MM.1S (cell line): ENCODE results near the gene ADNP.

Experiments used
- DNase-seq: peaks from one replicate; pipeline ENCODE4 v3.0.0-alpha.2; 2015
- H2AFZ ChIP-seq: fragments of 300-600 bp; sonication (generic); 2 replicates; pipeline ENCODE4 v1.6.0; 2016; ENCODE audit warnings: antibody characterized with exemption, low read length
- H3F3A ChIP-seq: fragments of 300-600 bp; sonication (generic); 2 replicates; pipeline ENCODE4 v1.6.1; 2016; ENCODE audit warnings: mild to moderate bottlenecking, antibody characterized with exemption, low read length, moderate library complexity, mixed read lengths; ENCODE audit not compliant: insufficient read depth
- H3K27ac ChIP-seq: fragments of 300-600 bp; sonication (generic); 2 replicates; pipeline ENCODE4 v1.5.1; 2016; ENCODE audit warnings: mild to moderate bottlenecking, low read length
- H3K27me3 ChIP-seq: fragments of 300-600 bp; sonication (generic); replicated peaks from 2 replicates; pipeline ENCODE4 v1.6.0; 2016; ENCODE audit warnings: low read length; ENCODE audit not compliant: insufficient read depth
- H3K36me3 ChIP-seq: fragments of 300-600 bp; sonication (generic); replicated peaks from 2 replicates; pipeline ENCODE4 v1.6.1; 2016; ENCODE audit warnings: mild to moderate bottlenecking, low read length, mixed read lengths; ENCODE audit not compliant: insufficient read depth
- H3K4me1 ChIP-seq: fragments of 300-600 bp; sonication (generic); 2 replicates; pipeline ENCODE4 v1.6.1; 2016; ENCODE audit warnings: low read length, mixed read lengths
- H3K4me2 ChIP-seq: fragments of 300-600 bp; sonication (generic); 2 replicates; pipeline ENCODE4 v1.6.0; 2016; ENCODE audit warnings: low read depth, low read length
- H3K4me3 ChIP-seq: fragments of 300-600 bp; sonication (generic); 2 replicates; pipeline ENCODE4 v1.5.1; 2016; ENCODE audit warnings: low read length, mixed read lengths
- H3K79me2 ChIP-seq: fragments of 300-600 bp; sonication (generic); 2 replicates; pipeline ENCODE4 v1.6.1; 2016; ENCODE audit warnings: mixed run types, low read length, mixed read lengths
- H3K9ac ChIP-seq: fragments of 300-600 bp; sonication (generic); 2 replicates; pipeline ENCODE4 v1.6.1; 2016; ENCODE audit warnings: low read length, mixed read lengths
- H3K9me2 ChIP-seq: fragments of 300-600 bp; sonication (generic); replicated peaks from 2 replicates; pipeline ENCODE4 v1.6.1; 2016; ENCODE audit warnings: mild to moderate bottlenecking, low read length, mixed read lengths; ENCODE audit not compliant: insufficient read depth
- H3K9me3 ChIP-seq: fragments of 300-600 bp; sonication (generic); replicated peaks from 2 replicates; pipeline ENCODE4 v1.6.1; 2016; ENCODE audit warnings: mild to moderate bottlenecking, low read length, mixed read lengths; ENCODE audit not compliant: insufficient read depth
- H4K20me1 ChIP-seq: fragments of 300-600 bp; sonication (generic); 2 replicates; pipeline ENCODE4 v1.6.1; 2016; ENCODE audit warnings: mild to moderate bottlenecking, low read length, moderate library complexity, mixed read lengths; ENCODE audit not compliant: insufficient read depth
- EZH2 ChIP-seq: fragments of 300-600 bp; sonication (generic); optimal IDR thresholded peaks from 2 replicates; pipeline ENCODE3; 2017; ENCODE audit warnings: low read depth, mild to moderate bottlenecking, antibody characterized with exemption, low read length, mixed read lengths
- EZH2phosphoT487 ChIP-seq: fragments of 300-600 bp; sonication (generic); IDR thresholded peaks from 2 replicates; pipeline ENCODE4 v1.6.1; 2018; ENCODE audit warnings: antibody characterized with exemption, low read length
- TF ChIP-seq, protein P1 (sequence below): fragments of 300-600 bp; sonication (generic); IDR thresholded peaks from 2 replicates; pipeline ENCODE4 v1.5.1; 2016; ENCODE audit warnings: antibody characterized with exemption, low read length, mixed read lengths

The ADNP gene

DNA sequence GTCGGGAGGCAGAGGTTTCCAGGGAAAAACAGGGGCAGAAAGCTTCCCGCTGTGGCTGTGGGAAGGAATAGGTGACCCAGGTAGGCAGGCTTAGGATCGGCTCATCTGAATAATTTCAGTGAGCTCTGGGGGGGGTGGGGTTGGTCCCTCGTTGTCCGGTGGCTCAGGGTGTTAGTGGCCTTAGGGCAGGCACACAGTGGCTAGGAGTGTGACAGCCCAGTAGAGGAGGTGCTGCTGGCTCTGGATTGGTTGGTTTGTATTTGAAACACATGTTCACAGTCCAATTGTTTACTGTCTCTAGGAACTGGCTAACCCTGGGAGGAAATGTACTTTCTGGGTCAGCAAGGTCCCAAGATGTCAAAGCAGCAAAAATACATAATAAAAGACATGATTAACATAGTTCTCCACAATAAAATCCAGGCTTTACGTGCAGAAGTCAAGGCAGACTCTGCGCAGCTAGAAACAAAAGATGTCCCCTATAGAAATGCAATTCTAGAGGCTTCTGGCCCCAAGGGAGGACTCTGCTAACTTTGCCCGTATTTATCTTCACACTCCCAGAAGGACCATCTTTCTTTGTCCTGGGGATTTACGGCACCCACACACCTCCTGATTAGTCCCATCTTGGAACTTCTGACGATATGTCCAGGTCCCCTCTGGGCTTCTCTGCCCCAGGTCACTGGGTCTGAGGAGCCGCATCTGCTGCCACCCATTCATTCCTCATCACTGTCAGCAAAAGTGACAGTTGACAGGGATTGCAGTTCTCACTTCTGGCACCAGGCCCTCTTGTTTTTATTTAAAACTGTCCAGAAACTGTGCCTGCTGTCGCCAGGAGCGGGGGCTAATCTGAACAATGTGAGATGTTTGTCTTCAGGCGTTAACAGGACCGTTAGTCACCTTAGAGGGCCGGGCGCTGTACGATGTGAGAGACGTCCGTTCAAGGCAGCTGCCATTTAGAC is 46.1 kb upstream of the ADNP start:
- no peaks in the 10 kb centered on the region for H3K79me2 ChIP-seq
- peaks cover 31% of the 10 kb centered on the region for H3K27me3 ChIP-seq
- no peak for DNase-seq
- H4K20me1 ChIP-seq = no peaks in the 10 kb centered on the region
- no peak overlapping the region for H2AFZ ChIP-seq
- no peak overlapping the region for H3K9ac ChIP-seq
- H3K9me3 ChIP-seq = no peaks in the 10 kb centered on the region
- H3K9me2 ChIP-seq = no peaks in the 10 kb centered on the region
- H3K36me3 ChIP-seq = no peaks in the 10 kb centered on the region
- no peak overlapping the region for H3K4me2 ChIP-seq
- H3F3A ChIP-seq = no peaks in the 10 kb centered on the region
- no peak overlapping the region for H3K27ac ChIP-seq
- TF ChIP-seq, protein P1, sequence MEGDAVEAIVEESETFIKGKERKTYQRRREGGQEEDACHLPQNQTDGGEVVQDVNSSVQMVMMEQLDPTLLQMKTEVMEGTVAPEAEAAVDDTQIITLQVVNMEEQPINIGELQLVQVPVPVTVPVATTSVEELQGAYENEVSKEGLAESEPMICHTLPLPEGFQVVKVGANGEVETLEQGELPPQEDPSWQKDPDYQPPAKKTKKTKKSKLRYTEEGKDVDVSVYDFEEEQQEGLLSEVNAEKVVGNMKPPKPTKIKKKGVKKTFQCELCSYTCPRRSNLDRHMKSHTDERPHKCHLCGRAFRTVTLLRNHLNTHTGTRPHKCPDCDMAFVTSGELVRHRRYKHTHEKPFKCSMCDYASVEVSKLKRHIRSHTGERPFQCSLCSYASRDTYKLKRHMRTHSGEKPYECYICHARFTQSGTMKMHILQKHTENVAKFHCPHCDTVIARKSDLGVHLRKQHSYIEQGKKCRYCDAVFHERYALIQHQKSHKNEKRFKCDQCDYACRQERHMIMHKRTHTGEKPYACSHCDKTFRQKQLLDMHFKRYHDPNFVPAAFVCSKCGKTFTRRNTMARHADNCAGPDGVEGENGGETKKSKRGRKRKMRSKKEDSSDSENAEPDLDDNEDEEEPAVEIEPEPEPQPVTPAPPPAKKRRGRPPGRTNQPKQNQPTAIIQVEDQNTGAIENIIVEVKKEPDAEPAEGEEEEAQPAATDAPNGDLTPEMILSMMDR = no peak
- TF ChIP-seq EZH2phosphoT487 = no peak
- no peak for TF ChIP-seq EZH2
- no peaks in the 10 kb centered on the region for H3K4me1 ChIP-seq
- no peak overlapping the region for H3K4me3 ChIP-seq

DNA sequence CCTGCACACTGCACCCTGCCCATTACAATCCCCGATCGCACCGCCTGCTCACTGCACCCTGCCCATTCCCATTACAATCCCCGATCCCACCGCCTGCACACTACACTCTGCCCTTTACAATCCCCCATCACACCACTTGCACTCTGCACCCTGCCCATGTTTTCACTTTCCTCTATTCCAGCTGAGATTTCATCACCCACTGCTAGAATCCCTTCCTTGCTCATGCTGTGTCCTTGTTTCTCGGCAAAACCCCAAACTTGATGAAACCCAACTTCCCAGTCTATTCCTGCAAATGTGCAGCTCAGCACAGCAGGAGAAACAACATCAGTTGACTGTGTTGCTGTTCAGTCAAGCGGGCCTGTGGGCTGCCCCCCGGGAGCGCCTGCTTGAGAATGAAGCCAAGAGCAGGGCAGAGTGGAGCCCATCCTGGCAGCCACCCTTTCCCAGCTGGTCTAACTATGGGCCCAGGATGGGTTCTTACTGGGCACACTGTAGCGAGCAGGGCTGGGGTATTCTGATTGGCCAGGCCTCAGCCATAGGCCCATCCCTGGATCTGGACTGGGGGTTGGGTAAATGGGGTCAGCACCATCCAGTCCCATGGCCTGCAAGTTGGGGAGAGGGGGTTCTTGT is 44.6 kb upstream of the ADNP start:
- no peaks in the 10 kb centered on the region for H3F3A ChIP-seq
- no peak overlapping the region for H2AFZ ChIP-seq
- H3K4me2 ChIP-seq = no peak overlapping the region
- TF ChIP-seq, protein P1 = no peak
- TF ChIP-seq EZH2phosphoT487 = no peak
- TF ChIP-seq EZH2 = no peak
- no peaks in the 10 kb centered on the region for H3K9me3 ChIP-seq
- H3K4me1 ChIP-seq = no peaks in the 10 kb centered on the region
- H4K20me1 ChIP-seq = no peaks in the 10 kb centered on the region
- no peaks in the 10 kb centered on the region for H3K79me2 ChIP-seq
- no peak overlapping the region for H3K4me3 ChIP-seq
- no peak overlapping the region for H3K9ac ChIP-seq
- H3K36me3 ChIP-seq = no peaks in the 10 kb centered on the region
- DNase-seq = no peak
- H3K27me3 ChIP-seq = peaks cover 26% of the 10 kb centered on the region
- H3K27ac ChIP-seq = no peak overlapping the region
- no peaks in the 10 kb centered on the region for H3K9me2 ChIP-seq

DNA sequence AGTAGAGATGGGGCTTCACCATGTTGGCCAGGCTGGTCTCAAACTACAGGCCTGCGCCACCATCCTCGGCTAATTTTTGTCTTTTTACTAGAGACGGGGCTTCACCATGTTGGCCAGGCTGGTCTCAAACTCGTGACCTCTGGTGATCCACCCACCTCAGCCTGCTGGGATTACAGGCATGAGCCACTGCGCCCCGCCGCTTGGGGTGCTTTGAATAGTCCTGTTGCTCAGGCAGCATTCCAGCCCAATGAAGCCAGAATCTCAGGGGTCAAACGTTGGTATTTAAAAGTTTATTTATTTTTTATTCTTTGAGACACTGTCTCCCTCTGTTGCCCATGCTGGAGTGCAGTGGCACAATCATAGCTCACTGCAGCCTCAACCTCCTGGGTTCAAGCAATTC is 38.7 kb upstream of the ADNP start:
- Histone ChIP-seq H3K79me2 (no peaks in the 10 kb centered on the region), H3F3A (no peaks in the 10 kb centered on the region), H3K9ac (no peak overlapping the region), H4K20me1 (no peaks in the 10 kb centered on the region), H3K4me2 (no peak overlapping the region), H3K9me2 (no peaks in the 10 kb centered on the region), H3K4me3 (no peak overlapping the region), H3K27me3 (peaks cover 4% of the 10 kb centered on the region; the same call in 1 of the 2 replicates), H3K36me3 (no peaks in the 10 kb centered on the region), H3K4me1 (no peaks in the 10 kb centered on the region), H2AFZ (no peak overlapping the region), H3K27ac (no peak overlapping the region), H3K9me3 (no peaks in the 10 kb centered on the region)
- no peak for DNase-seq
- TF ChIP-seq EZH2phosphoT487 (no peak), EZH2 (no peak)
- TF ChIP-seq, protein P1 = no peak
